Lung microvascular endothelial cell (primary cell): Measurements from ENCODE around the gene LRRK2. TPM values are rescaled to one million over a fixed set of nuclear protein-coding genes. Genes with fewer than 3 reads are reported as not detected.
"Not testable (repeated sequence)": the region's sequence is repeated elsewhere in the genome, so short reads cannot be mapped to it uniquely, and the experiment has no call there.

Experiments
- DNase-seq, 2 donors: peaks; one replicate each; pipeline versions ENCODE4 v3.0.0 to v3.0.0-alpha.2; 2010; ENCODE audit warnings: low read depth in 2 of 2
- total RNA-seq: library from RNA; depleted of rRNA; stranded (reverse); fragments of >200 nt; gene quantifications from 2 replicates; pipeline ENCODE4 v1.2.1, GENCODE V29; 2014

LRRK2 gene
- total RNA-seq, 1 donor from 2014 or later: 0.20 TPM

GRCh38 chr12:40212566-40212965 is 12.2 kb upstream of the LRRK2 start:
- no peak for DNase-seq

GRCh38 chr12:40215982-40216381 is 8.8 kb upstream of the LRRK2 start:
- DNase-seq: no peak

- no peak for DNase-seq
These were observed 8.1 kb upstream of the LRRK2 start for GRCh38 chr12:40216516-40217288.

GRCh38 chr12:40219760-40220159 is 5.0 kb upstream of the LRRK2 start:
- no peak for DNase-seq

- peak in 1 of 2 donors; percentile 73 for DNase-seq
These were observed 2.5 kb upstream of the LRRK2 start for GRCh38 chr12:40222247-40222646.

GRCh38 chr12:40223646-40224045 is 1.2 kb upstream of the LRRK2 start:
- no peak for DNase-seq

GRCh38 chr12:40225337-40225983 is 663 bp downstream of the LRRK2 start:
- no peak for DNase-seq

- DNase-seq: no peak
These were observed 1.3 kb downstream of the LRRK2 start for GRCh38 chr12:40225984-40226602.

- DNase-seq: peak in 1 of 2 donors; percentile 92
These were observed 1.9 kb downstream of the LRRK2 start for GRCh38 chr12:40226705-40227104.

- no peak for DNase-seq
These were observed 2.6 kb downstream of the LRRK2 start for GRCh38 chr12:40227447-40227846.

- no peak for DNase-seq
These were observed 3.9 kb downstream of the LRRK2 start for GRCh38 chr12:40228727-40229126.

- DNase-seq: no peak
These were observed 5.2 kb downstream of the LRRK2 start for GRCh38 chr12:40229690-40230651.

GRCh38 chr12:40232602-40233001 is 7.8 kb downstream of the LRRK2 start:
- DNase-seq: no peak

GRCh38 chr12:40233741-40234367 is 9.1 kb downstream of the LRRK2 start:
- no peak for DNase-seq

GRCh38 chr12:40236357-40236850 is 11.6 kb downstream of the LRRK2 start:
- no peak for DNase-seq

- DNase-seq: peak in 1 of 2 donors; percentile 12
These were observed 13.6 kb downstream of the LRRK2 start for GRCh38 chr12:40238266-40238902.

- no peak for DNase-seq
These were observed 14.2 kb downstream of the LRRK2 start for GRCh38 chr12:40238979-40239378.

GRCh38 chr12:40240779-40241178 is 16.0 kb downstream of the LRRK2 start:
- no peak for DNase-seq

- peak in 1 of 2 donors; percentile 19 for DNase-seq
These were observed 16.9 kb downstream of the LRRK2 start for GRCh38 chr12:40241741-40242140.

GRCh38 chr12:40244526-40245156 is 19.8 kb downstream of the LRRK2 start:
- not testable (repeated sequence) for DNase-seq
